ENCODE data around the gene RRP8.

DNA sequence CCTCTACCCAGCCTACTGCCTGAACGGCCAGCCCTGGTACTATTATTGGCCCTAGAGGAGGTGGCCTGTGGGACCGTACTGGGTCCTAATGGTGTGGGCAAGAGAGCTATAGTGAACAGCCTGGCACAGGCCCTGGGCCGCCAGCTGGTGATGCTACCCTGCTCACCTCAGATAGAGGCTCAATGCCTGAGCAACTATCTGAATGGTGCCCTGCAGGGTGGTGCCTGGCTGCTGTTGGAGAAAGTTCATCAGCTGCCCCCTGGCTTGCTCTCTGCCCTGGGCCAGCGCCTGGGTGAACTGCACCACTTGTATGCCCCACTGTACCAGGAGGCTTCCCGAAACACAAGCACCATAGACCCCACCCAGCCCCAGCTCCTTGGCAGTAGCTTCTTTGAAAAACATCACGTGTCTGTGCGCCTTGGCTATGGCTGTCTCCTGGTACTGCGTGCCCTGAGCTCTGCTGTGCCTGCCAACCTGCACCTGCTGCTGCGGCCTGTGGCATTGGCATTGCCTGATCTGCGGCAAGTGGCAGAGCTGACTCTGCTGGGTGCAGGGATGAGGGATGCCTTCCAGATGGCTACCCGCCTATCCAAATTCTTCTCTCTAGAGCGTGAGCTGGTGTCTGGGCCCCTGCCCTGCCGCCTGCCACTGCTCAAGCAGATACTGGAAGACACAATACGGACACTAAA lies 57.4 kb downstream of the RRP8 start:
- TF ChIP-seq EZH2 (IDR thresholded peaks at IDR 0.05) (no peak), POLR2AphosphoS5 (IDR thresholded peaks at IDR 0.05; ENCODE audit: low read depth, low read length) (no peak), RAD21 (IDR thresholded peaks at IDR 0.05; ENCODE audit: low read depth) (no peak), SP1 (IDR thresholded peaks at IDR 0.05; ENCODE audit: low read depth) (no peak), POLR2A (IDR thresholded peaks at IDR 0.05; ENCODE audit: borderline replicate concordance, extremely low read depth, insufficient read depth, insufficient read length) (no peak), ZNF274 (IDR thresholded peaks at IDR 0.05; ENCODE audit: low read depth, low read length) (no peak), JUND (IDR thresholded peaks at IDR 0.05) (no peak), SIN3A (IDR thresholded peaks at IDR 0.05; ENCODE audit: low read depth) (no peak), TCF7L2 (IDR thresholded peaks at IDR 0.05; ENCODE audit: borderline replicate concordance, extremely low read depth, insufficient read depth, insufficient read length) (no peak)
- TF ChIP-seq, protein P1, sequence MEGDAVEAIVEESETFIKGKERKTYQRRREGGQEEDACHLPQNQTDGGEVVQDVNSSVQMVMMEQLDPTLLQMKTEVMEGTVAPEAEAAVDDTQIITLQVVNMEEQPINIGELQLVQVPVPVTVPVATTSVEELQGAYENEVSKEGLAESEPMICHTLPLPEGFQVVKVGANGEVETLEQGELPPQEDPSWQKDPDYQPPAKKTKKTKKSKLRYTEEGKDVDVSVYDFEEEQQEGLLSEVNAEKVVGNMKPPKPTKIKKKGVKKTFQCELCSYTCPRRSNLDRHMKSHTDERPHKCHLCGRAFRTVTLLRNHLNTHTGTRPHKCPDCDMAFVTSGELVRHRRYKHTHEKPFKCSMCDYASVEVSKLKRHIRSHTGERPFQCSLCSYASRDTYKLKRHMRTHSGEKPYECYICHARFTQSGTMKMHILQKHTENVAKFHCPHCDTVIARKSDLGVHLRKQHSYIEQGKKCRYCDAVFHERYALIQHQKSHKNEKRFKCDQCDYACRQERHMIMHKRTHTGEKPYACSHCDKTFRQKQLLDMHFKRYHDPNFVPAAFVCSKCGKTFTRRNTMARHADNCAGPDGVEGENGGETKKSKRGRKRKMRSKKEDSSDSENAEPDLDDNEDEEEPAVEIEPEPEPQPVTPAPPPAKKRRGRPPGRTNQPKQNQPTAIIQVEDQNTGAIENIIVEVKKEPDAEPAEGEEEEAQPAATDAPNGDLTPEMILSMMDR (IDR thresholded peaks at IDR 0.05 in 2 of 3, conservative IDR thresholded peaks at IDR 0.05 in 1 of 3; ENCODE audit: borderline replicate concordance in 1 of 3, insufficient read depth in 1 of 3, low read depth in 2 of 3, low read length in 2 of 3) = no peak
- TF ChIP-seq, protein P2, sequence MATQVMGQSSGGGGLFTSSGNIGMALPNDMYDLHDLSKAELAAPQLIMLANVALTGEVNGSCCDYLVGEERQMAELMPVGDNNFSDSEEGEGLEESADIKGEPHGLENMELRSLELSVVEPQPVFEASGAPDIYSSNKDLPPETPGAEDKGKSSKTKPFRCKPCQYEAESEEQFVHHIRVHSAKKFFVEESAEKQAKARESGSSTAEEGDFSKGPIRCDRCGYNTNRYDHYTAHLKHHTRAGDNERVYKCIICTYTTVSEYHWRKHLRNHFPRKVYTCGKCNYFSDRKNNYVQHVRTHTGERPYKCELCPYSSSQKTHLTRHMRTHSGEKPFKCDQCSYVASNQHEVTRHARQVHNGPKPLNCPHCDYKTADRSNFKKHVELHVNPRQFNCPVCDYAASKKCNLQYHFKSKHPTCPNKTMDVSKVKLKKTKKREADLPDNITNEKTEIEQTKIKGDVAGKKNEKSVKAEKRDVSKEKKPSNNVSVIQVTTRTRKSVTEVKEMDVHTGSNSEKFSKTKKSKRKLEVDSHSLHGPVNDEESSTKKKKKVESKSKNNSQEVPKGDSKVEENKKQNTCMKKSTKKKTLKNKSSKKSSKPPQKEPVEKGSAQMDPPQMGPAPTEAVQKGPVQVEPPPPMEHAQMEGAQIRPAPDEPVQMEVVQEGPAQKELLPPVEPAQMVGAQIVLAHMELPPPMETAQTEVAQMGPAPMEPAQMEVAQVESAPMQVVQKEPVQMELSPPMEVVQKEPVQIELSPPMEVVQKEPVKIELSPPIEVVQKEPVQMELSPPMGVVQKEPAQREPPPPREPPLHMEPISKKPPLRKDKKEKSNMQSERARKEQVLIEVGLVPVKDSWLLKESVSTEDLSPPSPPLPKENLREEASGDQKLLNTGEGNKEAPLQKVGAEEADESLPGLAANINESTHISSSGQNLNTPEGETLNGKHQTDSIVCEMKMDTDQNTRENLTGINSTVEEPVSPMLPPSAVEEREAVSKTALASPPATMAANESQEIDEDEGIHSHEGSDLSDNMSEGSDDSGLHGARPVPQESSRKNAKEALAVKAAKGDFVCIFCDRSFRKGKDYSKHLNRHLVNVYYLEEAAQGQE (IDR thresholded peaks at IDR 0.05; ENCODE audit: low read depth) = no peak

All from HCT116 (cell line).